GM18517 (cell line): ENCODE results near the gene VAT1L.

Source experiments
- ATAC-seq: cut with Tn5 transposase; IDR thresholded peaks from one replicate; pipeline ENCODE4 v1.9.1; 2021; ENCODE audit warnings: mild to moderate bottlenecking, moderate library complexity; ENCODE audit not compliant: unreplicated experiment

Gene VAT1L

GRCh38 chr16:77905374-77905920, 117.1 kb downstream of the VAT1L start:
- no peak for ATAC-seq

DNA sequence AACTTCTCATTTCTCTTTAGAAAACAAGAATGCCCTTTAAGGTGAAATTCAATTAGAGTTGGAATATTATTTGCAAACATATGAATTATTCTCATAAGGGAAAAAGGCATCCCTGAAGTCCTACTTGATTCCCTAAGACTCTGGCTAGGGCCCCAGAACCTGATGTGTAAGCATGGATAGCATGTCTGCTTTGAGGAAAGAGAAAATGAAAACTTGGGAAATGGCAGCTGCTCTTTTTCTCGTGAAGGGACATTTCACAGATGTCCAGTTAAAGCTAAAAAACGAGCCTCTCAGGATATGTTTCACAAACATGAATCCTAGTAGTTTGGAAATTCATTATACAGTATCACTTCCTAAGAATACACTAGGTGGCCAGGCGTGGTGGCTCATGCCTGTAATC, 121.7 kb downstream of the VAT1L start:
- no peak for ATAC-seq

DNA sequence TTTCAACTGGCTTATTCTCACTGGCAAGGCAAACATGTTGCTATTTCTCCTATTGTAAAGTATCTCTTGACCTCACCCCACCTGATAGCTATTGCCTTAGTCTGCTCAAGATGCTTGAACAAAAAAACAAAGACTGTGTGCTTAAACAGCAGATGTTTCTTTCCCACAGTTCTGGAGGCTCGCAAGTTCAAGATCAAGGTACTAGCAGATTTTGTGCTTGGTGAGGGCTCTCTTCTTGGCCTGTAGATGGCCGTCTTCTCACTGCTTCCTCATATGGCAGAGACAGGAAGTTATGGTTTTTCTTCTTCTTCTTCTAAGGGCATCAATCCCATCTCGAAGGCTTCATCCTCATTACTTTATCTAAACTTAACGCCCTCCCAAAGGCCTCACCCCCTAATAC, 124.3 kb downstream of the VAT1L start:
- no peak for ATAC-seq

DNA sequence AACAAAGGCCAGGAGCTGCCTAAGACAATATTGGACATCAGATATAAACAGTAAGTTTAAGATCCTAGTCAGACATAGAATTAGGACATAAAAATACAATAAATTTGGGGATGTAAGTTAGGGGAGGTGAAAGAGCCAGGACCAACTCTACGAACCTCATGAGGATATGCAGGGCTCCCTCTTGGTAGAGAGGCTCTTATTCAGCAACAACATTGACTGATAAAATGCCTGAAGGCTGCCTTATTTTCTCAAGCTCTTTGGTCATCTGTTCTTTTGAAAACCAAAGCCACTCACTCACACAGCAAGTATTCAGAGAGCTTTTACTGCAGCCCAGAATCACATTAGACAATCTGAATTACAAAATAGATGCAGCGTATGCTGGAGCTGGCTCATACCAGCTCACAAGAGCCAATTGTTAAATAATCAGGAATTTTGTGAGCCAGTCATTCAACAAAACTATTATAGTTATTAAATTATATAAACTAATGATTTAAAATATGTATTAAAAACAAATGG, 125.4 kb downstream of the VAT1L start:
- no peak for ATAC-seq

- no peak for ATAC-seq
Observed at GRCh38 chr16:77916111-77916510, 127.7 kb downstream of the VAT1L start.

GRCh38 chr16:77917971-77918370, 129.6 kb downstream of the VAT1L start:
- no peak for ATAC-seq

GRCh38 chr16:77918809-77919707, 130.7 kb downstream of the VAT1L start:
- ATAC-seq: no peak

DNA sequence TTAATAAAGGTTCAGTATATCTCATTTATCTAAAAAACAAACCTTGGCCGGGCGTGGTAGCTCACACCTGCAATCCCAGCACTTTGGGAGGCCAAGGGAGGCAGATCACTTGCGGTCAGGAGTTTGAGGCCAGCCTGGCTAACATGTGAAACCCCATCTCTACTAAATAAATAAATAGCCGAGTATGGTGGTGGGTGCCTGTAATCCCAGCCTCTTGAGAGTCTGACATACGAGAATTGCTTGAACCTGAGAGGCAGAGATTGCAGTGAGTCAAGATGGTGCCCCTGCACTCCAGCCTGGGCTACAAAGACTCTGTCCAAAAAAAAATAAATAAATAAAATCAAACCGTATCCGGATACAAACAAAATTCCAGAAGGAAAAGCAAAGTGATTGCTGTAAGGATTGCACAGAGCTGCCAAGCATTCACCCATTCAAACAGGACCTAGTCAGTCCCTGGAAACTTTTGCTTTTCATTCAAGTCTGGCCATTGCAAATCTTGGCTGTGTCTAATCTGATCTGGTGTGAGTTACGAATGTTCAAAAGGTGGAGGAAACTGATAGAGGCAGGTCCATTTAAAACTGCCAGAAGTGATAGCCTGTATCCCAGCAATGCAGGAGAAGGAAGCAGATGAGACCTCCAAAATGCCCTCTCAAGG, 131.5 kb downstream of the VAT1L start:
- no peak for ATAC-seq

- no peak for ATAC-seq
Observed at GRCh38 chr16:77920984-77921383, 132.6 kb downstream of the VAT1L start.

- no peak for ATAC-seq
Observed at GRCh38 chr16:77922228-77922754, 133.9 kb downstream of the VAT1L start.

- ATAC-seq: no peak
Observed at GRCh38 chr16:77925531-77925930, 137.2 kb downstream of the VAT1L start.

DNA sequence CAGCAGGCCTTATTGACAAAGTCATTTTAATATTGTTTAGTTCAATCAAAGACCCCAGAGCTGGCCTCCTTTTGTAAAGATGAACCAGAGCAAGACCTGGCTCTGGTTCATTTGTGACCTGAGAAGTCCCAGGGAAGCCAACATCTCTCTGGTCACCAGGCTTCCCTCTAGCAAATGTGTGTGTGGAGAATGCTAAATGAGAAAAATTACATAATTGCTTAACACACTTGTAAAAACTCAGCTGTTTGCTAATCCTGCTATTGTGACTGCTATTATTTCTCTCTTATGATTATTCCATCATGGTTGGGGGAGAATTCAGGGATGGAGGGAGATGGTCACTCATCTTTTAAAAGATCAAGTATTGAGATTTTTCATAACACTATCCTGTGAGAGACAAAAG, 139.7 kb downstream of the VAT1L start:
- ATAC-seq: no peak

DNA sequence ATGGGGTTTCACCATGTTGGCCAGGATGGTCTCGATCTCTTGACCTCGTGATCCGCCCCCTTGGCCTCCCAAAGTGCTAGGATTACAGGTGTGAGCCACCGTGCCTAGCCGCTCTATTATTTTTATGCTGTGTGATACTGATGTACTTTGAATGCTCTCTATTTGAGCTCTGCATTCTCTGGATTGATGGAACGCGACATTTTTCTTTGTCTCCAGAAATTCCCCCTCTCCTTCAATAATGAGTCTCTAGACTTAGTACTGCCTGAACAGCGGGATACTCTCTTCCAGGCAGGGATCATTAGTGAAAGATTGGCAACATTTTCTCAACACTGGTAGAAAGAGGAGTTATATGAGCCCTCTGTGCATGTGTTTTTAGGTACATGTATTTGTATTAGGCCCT, 140.6 kb downstream of the VAT1L start:
- ATAC-seq: no peak

- no peak for ATAC-seq
Observed at GRCh38 chr16:77931058-77931457, 142.7 kb downstream of the VAT1L start.

GRCh38 chr16:77937473-77938149, 149.2 kb downstream of the VAT1L start:
- ATAC-seq: no peak

GRCh38 chr16:77938913-77939312, 150.5 kb downstream of the VAT1L start:
- no peak for ATAC-seq

GRCh38 chr16:77939968-77940367, 151.6 kb downstream of the VAT1L start:
- ATAC-seq: no peak

- no peak for ATAC-seq
Observed at GRCh38 chr16:77943801-77944200, 155.4 kb downstream of the VAT1L start.

GRCh38 chr16:77944631-77945030, 156.3 kb downstream of the VAT1L start:
- ATAC-seq: no peak

GRCh38 chr16:77945126-77945525, 156.8 kb downstream of the VAT1L start:
- ATAC-seq: no peak

DNA sequence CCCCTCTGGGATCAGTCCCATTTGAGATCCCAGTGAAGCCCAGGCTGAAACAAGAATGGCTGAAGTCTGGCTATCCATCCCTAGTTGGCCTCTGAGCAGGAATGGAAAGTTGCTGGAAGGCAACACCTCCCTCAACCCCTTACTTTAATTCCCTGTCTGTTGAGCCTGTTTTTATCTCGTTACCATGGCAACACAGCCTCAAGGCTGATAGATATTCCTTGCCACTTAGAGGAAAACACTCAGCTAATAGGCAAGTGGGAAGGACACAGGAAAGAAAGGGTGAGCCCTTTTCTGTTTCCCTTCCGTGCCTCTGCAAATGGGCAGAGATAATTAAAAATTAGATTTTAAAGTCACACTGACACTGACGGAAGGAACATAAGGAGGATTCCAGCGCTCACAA, 158.5 kb downstream of the VAT1L start:
- no peak for ATAC-seq
